GM12874 (cell line): Measurements from ENCODE around the gene SAE1.

ENCODE experiments used
- TF ChIP-seq, protein P1 (sequence below): IDR thresholded peaks from 2 replicates; pipeline ENCODE4 v1.5.1; 2011; ENCODE audit warnings: low read depth, mild to moderate bottlenecking, control low read depth, low read length, moderate library complexity; ENCODE audit not compliant: insufficient read depth

SAE1 gene

DNA sequence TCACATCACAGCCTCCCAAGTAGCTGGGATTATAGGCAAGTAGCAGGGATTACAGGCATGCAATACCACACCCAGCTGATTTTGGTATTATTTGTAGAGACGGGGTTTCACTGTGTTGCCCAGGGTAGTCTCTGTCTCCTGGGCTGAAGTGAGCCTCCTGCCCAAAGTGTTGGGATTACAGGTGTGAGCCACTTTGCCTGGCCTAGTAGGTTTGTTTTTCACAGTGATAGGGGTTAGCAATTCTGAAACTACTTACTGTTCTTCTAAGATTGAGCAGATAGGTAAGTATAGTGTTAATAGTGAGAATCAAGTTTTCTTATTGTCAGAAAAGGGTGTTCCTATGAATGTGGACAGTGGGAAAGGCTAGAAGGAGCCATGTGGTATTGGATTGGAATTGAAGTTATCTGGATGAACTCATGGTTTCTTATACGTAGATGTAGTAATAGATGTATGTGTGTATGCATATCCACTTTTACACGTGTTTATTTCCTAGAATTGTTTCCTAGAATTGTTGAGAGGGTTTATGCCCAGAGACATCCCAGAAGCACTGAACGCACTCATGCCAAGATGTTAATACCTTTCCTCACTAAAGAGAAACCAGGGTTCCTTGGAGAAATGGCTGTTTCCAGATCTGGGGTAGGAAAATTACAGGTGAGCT lies 49.1 kb downstream of the SAE1 start:
- TF ChIP-seq, protein P1, sequence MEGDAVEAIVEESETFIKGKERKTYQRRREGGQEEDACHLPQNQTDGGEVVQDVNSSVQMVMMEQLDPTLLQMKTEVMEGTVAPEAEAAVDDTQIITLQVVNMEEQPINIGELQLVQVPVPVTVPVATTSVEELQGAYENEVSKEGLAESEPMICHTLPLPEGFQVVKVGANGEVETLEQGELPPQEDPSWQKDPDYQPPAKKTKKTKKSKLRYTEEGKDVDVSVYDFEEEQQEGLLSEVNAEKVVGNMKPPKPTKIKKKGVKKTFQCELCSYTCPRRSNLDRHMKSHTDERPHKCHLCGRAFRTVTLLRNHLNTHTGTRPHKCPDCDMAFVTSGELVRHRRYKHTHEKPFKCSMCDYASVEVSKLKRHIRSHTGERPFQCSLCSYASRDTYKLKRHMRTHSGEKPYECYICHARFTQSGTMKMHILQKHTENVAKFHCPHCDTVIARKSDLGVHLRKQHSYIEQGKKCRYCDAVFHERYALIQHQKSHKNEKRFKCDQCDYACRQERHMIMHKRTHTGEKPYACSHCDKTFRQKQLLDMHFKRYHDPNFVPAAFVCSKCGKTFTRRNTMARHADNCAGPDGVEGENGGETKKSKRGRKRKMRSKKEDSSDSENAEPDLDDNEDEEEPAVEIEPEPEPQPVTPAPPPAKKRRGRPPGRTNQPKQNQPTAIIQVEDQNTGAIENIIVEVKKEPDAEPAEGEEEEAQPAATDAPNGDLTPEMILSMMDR = no peak

DNA sequence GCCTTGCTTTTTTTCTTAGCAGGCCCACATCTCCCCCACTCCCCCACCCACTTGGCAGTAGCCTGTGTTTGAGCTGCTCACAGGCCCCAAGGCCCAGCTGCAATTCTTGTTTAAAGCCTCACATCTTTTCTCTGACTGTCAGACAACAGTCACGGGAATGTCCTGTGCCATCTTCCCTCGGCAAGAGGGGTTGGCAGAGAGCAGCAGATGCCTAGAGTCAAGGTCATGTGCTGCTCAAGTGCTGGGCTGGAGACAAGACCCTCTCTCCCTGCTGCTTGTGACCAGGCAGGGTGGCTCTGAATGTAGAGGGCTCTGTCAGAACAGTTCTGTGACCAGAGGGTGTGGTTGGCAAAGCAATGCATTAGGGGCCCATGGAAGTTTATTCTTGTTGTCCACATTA lies 53.0 kb downstream of the SAE1 start:
- TF ChIP-seq, protein P1 = no peak

DNA sequence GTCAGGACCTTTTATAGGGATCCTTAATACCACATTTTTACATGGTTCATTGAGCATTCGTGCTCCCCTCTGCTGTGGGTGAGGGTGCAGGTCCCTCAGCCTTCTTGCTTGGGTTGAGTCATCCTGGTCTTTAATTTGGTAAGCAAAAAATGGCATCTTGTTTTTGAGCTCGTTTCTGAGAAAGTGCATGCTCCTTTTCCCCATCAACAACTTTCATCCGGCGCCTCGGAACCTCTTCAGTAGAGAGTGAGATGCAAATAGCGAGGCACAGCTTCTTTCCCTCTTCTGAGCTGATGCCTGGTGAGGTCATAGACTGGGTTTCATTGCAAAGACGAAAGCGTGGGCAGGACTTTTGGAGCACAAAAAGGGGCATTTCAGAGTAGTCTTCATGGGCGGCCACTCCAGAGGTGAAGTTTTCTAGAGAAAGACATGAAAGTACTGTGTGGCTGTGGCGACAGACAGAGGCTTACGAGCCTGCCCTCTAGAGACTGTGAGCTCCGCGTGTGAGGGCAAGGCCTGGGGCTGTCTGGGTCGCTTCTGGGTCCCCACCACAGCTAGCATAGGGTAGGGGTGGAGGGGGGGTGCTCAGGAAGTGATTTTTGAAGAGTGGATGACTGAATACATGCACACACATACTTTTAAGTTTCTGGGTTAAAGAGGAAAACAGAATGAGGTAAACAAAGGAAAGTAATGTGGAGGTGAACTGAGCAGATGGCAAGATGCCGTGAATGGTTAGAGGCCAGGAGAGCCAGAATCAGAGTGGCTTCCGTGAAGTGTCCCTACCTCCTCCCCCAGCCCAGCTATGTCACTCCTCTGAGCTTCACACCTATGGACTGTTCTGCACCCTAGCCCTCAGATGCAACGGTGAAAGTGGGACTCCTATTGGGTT lies 56.1 kb downstream of the SAE1 start:
- TF ChIP-seq, protein P1 = no peak

DNA sequence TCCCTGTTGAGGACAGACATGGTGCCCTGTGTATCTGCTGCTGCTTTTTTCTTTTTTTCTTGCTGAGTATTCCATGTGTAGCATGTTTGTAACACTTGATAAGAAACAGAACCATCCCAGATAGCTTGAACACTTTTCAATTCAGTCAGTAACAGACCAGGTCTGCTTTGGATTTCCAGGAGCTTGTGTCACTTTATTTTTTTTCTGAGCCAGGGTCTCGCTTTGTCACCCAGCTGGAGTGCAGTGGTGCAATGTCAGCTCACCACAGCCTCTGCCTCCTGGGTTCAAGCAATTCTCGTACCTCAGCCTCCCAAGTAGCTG lies 56.7 kb downstream of the SAE1 start:
- TF ChIP-seq, protein P1 = no peak

DNA sequence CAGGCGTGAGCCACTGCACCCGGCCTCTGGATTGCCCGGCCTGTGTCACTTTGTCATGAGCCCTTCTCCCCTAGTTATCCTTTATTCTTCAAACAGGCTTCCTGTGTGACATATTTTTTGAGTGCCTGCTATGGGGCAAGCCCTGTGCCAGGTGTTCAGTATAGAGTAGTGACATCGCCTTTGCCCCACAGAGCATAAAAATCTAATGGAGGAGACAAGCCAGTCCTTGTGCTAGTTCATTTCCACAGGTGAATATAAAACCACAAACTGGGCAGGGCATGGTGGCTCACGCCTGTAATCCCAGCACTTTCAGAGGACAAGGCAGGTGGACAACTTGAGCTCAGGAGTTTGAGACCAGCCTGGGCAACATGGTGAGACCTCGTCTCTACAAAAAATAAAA lies 57.2 kb downstream of the SAE1 start:
- TF ChIP-seq, protein P1 = no peak

DNA sequence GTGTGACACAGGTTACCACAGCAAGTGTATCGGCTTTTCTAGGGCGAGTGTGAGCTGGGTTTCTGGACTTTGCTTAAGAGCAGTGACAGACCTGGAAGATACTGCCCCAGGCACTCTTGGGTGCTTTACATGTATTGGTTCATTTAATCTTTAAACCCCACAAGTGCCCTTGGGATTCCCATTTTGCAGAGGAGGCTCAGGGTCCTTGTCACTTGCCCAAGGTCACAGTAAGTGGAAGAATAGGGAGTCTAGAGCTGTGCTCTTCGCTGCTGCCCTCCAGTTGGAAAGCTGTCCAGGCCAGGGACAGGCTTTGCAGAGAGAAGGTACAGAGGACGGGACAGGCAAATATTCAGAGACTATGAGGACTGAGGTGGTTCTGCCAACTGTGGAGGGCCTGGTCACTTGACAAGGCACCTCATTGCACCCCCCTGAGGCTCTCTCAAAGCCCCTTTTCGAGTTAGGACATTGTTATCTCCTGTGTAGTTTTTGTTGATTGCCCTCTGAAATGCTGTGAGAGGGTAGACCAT lies 57.9 kb downstream of the SAE1 start:
- TF ChIP-seq, protein P1 = no peak

DNA sequence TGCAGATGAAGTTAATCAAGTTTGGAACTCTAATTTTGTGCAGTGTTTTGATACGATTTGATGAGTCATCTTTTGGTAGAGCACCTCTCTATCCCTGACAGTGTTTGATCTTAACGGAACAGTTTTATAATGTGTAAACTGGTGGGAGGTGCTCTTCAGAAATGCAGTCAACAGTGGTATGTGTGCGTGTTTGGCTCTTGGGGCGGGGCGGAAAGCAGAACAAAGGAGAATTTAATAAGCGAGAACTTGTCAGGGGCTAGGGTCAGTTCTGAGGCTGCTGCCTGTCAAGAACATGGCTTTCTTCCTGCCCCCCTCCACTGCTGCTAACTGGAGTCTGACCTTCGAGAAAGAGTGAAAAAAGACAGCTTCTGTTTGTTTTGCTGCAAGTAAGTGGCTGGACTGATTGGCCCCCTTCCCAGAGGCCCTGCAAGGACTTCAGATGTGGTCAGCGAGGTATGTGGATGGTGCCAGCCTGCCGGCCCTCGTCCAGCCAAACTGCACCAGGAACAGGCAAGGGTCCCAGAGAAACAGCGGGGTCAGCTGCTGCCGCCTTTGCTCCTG lies 59.6 kb downstream of the SAE1 start:
- TF ChIP-seq, protein P1 = no peak
